Activated CD4-positive, CD25-positive, alpha-beta regulatory T cell treated with anti-CD3 and anti-CD28 coated beads, Interleukin-2, amount 50 U/mL, for 24 hours (primary cell): ENCODE data around the gene C2orf74.
A peak's percentile ranks its signal among the peaks of the same experiment; 100 is the strongest.
"Not testable (repeated sequence)": the region's sequence is repeated elsewhere in the genome, so short reads cannot be mapped to it uniquely, and the experiment has no call there.

Experiments
- ATAC-seq, 2 donors: fragments of 150-1000 bp; cut with Tn5 transposase; one replicate each; pipeline ENCODE4 v1.10.0; 2021; ENCODE audit warnings: mild to moderate bottlenecking in 1 of 2, moderate library complexity in 1 of 2

The C2orf74 gene

GRCh38 chr2:61161888-61162287, at the start of gene C2orf74:
Gene C2orf74, plus strand, starts transcription at chr2:61162188. Its CDS starts 327 bp downstream, at chr2:61162515.
- ATAC-seq, result no peak

GRCh38 chr2:61114147-61114546, 47.8 kb upstream of the C2orf74 start:
- ATAC-seq, result no peak

- no peak for ATAC-seq
These were observed 45.7 kb upstream of the C2orf74 start for GRCh38 chr2:61116302-61116701.

DNA sequence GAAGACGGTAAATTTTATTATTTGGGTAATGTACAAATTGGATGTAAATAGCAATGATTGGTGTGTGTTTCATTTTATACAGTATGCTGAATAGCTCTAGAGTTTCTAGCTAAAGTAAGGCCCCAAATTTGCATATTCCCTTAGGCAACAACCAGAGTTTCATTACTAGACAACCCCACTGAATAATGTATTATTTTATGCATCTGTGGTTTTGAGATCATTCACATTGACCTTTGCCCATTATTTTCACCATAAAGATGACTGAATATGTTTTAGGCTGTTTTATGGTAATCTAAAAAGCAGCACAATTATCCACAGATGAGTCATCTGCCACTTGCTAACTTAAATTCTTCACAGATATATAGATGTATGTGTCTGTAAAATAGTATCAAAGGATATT, 44.5 kb upstream of the C2orf74 start:
- ATAC-seq, result peak; percentile 73 to 84

DNA sequence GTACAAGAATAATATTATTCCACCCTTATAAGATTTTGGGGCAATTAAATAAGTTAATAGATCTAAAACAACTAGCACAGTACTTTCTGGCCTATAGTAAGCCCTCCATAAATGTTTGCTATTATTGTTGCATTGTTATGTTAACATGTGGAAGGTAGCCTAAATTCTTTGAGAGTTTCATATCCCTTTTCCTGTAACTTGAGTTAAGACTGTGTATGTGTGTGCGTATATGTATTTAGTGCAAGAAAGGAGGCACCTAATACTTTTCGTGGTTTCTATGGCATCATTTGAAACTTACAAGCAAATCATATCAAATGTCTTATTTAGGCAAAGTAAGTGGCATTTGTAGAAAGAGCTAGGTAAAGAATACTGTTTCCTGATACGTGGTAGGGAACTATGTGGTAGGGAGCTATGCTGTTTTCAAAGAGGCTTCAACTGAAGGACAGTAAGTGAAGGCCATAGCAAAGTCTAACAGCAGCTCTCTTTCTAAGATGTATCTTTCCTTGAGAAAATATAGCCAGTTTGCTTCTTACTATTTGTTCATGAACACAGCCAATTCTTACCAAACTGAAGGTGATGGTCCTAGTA, 36.8 kb upstream of the C2orf74 start:
- ATAC-seq, result no peak

DNA sequence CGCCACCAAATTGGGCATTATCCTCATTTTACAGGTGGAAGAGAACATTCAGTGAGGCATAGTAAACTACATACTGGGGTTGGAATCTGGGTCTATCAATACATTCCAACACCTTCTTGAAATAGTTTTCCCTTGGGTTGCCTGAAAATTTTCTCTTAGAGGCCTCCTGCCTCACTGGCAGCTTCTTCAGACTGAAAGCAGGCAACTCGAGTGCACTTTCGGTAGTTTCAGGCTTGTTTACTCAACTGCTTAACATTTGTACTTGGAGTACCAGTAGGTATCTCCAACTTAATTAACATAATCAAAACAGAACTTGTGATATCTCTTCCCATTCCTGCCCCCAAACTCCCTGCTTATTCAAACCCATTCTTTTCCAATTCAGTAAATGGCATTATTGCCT, 36.2 kb upstream of the C2orf74 start:
- no peak for ATAC-seq

DNA sequence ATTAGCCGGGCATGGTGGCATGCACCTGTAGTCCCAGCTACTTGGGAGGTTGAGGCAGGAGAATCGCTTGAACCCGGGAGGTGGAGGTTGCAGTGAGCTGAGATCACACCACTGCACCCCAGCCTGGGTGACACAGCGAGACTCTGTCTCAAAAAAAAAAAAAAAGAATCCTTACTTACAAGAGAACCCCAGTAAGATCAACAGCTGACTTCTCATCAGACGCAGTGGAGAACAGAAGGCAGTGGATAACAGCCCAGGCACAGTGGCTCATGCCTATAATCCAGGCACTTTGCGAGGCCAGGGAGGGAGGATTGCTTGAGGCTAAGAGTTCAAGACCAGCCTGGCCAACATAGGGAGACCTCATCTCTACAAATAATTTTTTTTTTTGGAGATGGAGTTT, 33.9 kb upstream of the C2orf74 start:
- ATAC-seq, result not testable (repeated sequence)

DNA sequence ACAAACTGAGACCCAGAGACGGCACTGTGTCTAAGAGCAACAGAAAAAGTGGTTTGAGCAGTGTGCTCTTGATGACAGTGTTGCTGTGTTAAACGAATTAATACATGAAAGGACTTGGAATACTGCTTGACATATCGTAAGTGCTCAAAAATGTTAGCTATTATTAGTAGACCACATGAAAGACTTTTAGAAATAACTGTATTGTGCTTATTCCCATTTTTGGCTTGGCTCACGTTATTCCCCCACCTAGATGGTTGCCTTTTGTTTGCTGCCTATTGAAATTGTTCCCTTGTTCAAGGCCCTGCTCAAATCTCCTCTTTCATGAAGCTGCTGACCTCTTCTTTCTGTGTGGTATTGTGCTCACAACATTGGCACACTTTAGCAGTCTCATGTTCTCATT, 27.8 kb upstream of the C2orf74 start:
- ATAC-seq, result no peak

DNA sequence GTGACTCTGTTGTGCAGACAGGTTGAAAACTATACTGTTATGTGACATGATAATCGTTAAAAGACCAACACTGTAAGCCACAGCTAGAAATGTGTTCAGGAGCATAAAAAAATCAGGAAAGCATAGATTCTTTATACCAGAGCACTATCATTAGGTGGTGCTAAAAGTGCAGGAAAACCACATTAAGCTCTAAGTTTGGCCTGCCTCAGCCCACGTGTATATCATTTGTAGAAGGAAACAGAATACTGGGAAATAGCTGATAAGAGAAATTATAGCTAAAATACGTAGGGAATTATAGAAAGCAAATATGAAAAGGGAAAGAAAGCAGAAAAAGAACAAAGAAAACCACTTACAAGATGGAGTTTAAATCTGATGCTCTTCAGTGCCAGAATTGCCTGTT, 26.5 kb upstream of the C2orf74 start:
- ATAC-seq, result no peak

DNA sequence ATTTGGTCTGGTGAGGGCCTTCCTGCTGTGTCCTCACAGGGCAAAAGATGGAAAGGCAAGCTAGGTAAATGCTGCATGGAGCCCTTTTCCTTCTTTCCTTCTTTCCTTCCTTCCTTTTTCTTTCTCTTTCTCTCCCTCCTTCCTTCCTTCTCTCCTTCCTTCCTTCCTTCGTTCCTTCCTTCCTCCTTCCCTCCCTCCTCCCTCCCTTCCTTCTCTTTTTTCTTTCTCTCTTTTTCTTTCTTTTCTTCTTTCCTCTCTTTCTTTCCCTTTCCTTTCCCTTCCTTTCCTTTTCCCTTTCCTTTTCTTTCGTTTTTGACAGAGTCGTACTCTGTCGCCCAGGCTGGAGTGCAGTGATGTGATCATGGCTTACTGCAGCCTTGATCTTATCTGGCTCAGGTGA, 23.1 kb upstream of the C2orf74 start:
- no peak for ATAC-seq

DNA sequence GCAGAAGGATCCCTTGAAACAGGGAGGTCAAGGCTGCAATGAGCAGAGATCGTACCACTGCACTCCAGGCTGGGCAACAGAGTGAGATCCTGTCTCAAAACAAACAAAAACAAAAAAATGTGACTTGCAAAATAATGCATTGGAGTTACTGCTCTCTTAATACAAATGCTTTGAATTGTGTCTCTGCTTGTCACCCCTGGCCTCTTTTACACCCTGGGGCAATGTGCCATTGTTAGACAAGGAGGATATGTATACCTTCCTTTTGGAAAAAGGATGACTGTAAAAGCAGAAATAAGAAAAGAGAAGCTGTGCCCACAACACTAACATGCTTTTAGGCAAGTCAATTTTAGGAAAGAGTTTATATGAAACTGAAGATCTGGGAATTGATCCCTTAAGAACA, 20.8 kb upstream of the C2orf74 start:
- no peak for ATAC-seq

DNA sequence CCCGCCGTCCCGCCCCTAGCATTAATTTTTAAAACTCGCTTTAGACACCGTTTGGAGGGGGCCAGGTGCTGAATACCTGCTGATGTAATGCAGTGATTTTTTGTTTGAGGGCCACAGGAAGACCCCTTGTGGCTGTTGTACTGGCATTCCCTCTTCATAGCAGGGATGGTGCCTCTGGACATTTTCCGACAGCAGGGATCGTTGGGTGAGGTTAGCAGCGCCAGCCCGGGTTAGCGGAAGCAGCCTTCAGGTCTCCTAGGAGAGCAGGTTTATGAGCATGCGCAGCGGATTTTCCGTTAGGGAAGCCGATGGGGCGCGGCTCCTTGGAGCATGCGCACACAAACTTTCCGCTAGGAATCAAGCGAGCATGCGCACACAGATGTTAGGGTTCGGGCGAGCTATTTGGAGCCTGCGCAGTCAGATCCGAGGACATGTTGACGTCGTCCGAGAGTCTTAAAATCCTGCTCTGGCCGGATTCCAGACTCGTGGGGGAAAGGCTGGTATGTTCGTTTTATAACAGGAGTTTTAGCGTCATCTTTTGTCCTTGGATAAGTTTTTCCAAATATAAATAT, 17.2 kb upstream of the C2orf74 start:
- ATAC-seq, result peak; percentile 85 to 89

DNA sequence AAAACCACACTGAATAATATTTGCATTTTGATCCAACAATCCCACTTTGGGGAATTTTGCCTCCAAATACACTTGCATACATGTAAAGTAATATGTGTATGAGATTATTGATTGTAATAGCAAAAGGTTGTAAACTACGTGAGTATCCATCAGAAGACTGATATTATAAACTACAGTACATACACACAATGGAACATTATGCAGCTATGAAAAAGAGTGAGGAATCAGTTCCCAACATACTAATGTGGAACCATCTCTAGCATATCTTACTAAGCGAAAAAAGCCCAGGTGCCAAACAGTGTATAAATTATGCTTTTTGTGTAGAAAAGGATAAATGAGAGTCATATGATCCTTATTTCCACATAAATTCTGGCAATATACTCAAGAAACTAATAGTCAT, 16.0 kb upstream of the C2orf74 start:
- ATAC-seq, result no peak

DNA sequence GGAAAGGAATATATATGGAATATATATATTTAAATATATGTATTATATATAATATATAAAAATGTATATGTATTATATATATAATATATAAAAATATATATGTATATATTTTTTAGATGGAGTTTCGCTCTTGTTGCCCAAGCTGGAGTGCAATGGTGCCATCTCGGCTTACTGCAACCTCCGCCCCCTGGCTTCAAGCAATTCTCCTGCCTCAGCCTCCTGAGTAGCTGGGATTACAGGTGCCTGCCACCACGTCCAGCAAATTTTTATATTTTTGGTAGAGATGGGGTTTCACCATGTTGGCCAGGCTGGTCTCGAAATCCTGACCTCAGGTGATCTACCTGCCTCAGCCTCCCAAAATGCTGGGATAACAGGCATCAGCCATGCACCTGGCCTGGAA, 13.9 kb upstream of the C2orf74 start:
- ATAC-seq, result not testable (repeated sequence)

GRCh38 chr2:61149074-61149473, 12.9 kb upstream of the C2orf74 start:
- ATAC-seq, result no peak

- no peak for ATAC-seq
These were observed 10.6 kb upstream of the C2orf74 start for GRCh38 chr2:61151436-61151835.

DNA sequence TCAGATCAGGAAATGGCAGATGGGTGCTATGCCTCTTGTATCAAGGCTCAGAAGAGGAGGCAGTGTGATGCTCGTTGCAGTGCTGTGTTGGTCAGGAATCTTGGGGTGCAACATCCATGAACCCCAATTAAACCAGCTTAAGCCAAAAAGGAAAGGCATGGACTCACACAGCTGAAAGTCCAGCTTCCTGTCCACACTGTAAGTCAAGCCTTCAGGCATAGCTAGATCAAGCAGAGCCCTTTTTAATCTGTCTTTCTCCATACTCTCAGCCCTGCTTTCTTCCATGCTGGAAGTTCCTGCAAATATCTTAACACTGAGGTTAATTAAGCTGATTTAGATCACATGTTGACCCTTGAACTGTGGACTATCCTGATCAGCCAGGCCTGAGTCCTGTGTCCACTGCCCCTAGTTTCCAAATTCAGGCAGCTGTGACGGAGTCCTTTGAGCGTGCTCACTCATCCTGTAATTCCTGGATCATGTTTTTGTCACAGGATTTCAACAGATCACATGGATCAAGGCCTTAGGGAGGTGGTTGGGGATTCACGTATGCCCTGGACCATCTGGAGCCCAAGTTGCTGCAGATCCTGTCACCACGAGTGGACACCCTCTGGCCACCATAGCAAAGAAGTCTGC, 4.5 kb upstream of the C2orf74 start:
- ATAC-seq, result no peak

- ATAC-seq, result no peak
These were observed 3.5 kb upstream of the C2orf74 start for GRCh38 chr2:61158356-61158955.

DNA sequence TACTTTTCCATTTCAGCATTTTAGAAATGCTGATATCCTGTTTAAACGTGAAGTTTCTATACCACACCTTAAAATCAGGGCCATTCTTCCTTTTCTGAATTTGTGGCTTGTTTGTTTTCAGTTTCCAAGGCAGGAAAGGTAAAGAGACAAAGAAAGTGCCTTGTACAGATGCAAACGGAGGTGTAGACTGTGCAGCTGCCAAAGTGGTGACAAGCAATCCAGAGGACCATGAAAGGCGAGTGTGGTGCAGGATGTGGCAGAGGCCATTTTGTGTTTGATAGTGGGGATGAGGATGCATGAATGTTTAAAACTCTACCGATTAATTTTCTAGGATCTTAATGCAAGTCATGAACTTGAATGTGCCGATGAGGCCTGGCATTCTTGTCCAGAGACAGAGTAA, 733 bp downstream of the C2orf74 start:
- no peak for ATAC-seq

- ATAC-seq, result not testable (repeated sequence)
These were observed 3.1 kb downstream of the C2orf74 start for GRCh38 chr2:61165082-61165481.

- no peak for ATAC-seq
These were observed 4.0 kb downstream of the C2orf74 start for GRCh38 chr2:61165946-61166345.

GRCh38 chr2:61167579-61167978, 5.6 kb downstream of the C2orf74 start:
- no peak for ATAC-seq

DNA sequence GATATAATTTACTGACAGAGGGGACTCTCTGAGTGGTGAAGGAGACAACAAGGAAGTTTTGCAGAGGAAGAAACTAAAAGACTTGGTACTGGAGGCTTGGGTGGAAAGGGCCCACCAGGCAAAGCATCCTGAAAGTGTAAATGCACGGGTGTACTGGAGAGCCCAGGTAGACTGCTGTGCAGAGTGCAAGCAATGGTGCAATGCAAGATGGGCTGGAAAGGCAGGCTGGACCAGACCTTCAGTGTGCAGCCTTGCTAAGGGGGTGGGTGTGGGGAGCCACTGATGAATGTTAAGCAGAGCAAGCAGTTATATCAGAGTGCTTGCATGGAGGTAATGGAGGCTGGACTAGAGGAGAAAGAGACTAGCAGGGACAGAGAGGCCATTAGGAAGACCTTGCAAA, 10.7 kb downstream of the C2orf74 start:
- ATAC-seq, result no peak

GRCh38 chr2:61173116-61173515, 11.1 kb downstream of the C2orf74 start:
- ATAC-seq, result no peak
